T-helper 9 cell (primary cell): Measurements from ENCODE around the gene CFAP100.

ENCODE experiments used
- DNase-seq: peaks from one replicate; pipeline ENCODE4 v3.0.0-alpha.2; 2020

Gene CFAP100

DNA sequence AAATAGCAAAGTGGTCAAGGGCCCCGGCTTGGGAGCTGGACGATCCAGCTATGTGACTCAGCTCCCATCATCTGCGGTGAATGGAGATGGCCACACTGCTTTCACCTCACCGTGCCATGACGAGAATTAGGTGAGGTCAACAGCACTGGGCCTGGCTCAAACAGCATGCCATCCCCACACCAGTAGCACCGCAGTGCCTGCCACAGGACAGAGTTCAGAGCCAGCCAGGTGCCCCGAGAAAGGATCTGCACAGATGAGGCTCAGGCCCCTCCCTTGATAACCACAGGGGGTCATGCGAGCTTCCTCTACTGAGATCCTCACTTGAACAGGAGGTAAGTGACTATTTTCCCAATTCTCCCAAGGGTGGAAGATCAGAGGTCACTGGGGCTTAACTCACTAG, 51.6 kb downstream of the CFAP100 start:
- DNase-seq: no peak

DNA sequence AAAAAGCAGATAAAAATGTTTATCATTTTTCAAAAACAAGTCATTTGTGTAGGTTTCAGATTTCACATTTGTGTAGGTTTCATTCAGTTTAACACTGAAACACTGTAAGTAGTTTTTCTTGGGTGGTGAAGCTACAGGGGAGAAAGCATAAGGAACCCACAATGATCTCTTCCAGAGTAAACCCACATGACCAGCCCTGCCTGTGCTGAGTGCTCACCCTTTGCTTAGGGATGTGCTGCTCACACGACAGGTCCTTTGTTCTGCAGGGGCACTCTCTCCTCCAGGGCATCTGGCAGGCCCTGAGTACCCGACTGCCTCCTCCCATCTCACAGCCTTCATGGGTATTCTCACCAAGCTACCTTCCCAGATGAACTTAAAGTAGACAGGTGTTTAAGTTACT, 52.1 kb downstream of the CFAP100 start:
- DNase-seq: no peak

DNA sequence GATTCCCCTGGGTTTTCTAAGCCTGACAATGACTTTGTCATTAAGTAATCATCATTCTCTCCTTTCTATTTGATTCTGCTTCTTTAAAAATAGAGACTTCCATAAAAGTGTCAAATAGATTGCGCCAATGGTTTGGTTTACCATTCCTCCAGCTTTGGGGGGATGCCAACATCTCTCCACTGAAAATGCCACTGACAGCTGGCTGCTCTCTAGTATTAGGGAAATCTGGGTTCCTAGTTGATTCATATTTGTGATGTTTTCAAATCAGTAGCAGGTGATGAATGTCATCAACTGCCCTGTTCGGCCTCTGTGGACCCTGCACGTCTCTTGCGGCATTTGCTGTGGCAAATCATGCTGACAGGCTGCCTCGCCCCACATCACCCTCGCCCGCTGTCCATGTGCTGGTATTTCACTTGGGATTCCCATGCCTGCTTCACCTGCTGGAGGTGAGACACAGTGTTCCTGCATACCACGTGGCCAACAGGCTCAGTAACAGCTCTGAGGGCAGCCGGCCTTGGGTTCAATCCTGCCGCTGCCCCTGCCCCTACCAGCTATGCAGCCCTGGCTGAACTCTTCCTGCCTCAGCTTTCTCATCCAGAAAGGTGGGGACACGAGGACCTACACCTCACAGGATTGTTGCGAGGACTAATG, 52.9 kb downstream of the CFAP100 start:
- no peak for DNase-seq

DNA sequence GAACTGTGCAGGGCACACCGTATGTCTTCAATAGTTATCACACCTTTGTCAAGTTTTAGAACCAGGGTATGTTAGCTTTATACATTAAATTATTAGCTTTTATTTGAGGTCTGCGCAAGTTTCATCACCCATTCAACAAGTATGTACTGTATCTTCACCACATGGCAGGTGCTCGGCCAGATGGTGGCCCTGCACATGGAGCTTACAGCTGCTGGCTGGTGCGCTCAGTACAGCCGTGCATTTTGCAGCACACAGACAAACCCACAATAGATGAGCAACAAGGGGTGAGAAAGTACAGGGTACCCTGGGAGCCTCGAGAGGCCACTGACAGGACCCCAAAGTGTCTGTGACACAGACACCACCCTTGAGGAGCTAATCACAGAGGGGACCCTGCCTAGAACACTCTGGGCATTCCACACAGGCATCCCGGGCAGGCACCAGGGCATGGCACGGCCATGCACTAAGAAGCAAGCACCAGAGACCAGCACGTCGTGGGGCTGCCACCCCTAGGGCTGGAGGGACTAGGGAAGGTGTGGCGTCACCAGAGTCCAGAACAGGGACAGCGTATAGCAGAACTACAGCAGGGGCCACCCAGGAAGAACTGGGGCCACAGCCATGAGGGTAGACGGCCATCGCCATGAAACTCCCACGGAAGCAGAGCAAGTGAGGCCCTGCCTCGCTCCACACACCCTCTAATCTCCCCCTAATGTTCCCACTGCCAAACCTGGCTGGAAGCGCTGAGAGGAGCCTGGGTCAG, 53.6 kb downstream of the CFAP100 start:
- DNase-seq: no peak

DNA sequence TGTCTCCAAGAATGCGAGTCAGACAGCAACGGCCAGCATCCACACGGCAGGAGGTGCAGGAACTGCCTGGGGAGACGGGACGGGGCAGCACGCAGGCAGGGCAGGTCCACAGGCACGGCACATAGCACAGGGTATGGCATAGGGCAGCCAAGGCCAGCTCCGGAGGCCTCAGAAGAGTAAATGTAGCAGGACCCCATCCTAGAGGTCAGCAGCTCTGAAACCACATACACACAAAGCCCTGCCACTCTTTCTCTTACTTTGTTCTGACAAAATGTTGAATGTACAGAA, 54.1 kb downstream of the CFAP100 start:
- no peak for DNase-seq

DNA sequence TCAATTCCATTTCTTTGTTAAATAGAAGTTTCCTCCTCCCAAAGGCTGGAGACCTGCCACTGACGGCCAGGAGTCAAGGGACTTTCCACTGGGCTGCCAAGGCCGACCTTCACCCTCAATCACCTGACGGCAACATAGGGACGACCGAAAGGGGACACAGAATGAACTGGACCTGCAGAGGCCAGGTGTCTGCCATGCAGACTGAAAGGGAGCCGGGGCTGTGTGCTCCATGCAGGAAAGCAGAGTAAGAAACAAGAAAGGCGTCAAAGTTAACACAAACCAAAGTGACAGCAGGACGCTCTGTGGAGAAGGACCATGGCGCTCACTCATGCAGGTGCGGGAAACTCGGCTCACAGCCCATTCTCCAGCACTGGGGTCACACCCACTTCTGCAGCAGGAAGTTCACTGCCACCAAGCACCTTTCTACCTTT, 54.9 kb downstream of the CFAP100 start:
- no peak for DNase-seq

DNA sequence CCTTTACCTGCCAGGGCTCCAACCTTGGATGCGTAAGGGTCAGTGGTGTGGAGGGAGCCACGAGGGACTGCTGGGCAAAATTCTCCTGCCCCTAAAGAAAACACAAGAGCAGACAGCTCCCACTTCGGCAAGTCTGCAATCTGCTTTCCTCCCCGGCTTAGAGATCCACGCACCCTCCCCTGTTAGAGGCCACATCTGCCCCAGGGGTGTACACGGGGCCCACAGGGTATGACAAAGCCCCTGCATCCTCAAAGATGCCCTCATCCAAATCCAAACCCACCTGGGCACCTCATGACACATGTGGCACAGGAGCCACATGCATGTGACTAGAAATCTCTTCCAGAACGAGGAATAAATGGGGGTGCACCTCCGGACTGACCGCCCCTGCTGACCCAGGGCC, 55.5 kb downstream of the CFAP100 start:
- DNase-seq: no peak

DNA sequence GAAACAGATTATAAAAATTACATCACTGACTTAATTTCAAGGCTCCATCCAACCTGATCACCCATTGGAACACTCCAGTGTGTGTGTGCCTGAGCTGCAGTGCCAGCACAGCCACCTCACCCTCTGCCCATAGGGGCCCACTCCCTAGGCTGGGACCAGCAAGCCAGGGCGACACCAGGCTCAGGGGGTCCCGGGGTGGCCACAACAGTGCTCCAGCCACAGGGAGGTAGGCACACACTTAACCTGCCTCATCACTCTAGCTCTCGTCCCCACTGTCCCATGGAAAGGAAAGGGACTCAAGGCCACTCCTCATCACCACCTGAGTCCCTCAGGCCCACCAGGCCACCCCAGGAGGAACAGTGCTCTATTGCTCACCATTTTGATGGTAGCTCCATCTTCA, 56.0 kb downstream of the CFAP100 start:
- DNase-seq: no peak

DNA sequence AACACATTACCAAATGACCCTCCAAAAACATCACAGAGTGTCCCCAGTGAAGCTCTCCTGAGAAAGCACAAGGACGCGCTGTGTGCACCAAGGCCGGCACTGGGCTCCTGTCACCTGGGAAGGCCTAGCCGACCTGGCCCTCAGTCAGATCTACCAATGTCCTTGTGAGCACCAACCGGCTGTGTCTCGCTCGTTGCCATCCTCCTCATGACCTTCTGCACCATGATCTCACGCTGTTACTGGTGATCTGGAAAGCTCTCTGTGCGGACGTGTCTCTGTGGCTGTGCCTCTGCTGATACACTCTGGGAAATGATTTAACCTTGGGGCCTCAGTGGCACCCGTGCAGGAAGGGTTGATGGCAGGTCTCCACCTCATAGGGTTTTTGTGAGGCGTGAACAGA, 56.8 kb downstream of the CFAP100 start:
- DNase-seq: no peak

DNA sequence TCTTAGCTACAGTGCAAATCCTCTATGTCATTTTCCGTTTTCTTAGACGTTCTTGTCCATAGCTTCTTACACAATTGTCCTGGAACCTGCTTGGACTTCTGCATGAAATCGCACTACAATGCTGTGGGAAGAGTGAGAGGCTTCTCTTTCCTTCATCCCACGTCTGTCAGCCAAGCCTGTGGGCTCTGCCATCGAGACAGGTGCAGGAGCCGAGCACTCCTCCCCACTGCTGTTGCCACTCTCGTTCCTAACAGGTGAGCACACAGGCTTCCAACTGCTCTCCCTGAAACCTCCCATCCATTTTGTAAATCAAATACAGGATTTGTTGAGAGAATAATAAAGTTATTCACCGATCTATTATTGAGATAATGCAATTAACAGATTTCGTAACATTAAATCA, 57.5 kb downstream of the CFAP100 start:
- DNase-seq: no peak

DNA sequence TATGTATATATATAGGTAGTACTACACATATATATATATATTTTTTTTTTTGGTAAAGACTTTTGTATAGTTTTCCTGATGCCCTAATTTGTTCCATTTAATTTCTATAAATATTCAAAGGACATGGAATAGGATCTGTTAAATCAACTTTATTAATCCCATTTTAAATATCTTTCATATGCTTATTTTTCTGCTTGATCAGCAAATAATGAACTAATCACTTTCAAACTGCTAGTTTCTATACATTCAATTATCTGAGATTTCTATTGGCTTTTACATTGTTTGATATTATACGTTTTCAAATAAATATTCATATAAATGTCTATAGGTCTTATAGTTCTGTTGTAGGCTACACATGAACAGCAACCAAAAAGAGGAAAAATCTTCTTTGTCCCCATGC, 59.3 kb downstream of the CFAP100 start:
- DNase-seq: no peak

DNA sequence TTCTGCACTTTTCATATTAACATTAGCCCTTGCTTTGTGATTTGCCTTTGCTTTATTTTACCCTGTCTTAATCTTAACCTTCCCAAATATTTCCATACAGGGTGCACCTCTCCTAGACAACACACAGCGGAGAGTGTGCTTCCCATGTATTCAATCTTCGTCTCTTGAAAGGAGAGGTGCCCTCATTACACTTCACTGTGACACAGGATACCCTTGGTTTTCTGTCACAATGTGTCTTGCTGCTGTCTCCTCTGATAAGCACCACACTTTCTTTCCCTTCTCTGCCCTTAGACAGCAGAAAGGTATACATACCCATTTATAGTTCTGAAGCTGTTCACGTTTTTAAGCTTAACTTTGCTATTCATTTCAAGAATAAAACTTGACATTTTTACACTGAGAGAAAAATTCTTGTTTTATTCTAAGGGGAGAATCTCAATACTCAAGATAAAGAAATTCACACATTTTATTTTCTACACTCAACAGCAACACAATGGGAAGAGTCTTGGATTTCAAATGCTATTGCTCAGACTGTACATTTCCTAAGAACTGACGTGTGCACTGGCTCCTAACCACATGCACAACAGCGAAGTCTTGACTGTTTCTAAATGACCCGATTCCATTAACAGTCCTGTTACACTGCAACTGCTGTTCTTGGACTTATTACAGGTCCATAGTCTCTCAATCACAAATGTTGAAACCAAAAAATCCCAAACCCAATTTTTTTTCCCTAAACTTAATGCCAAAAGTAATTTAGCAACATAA, 59.9 kb downstream of the CFAP100 start:
- no peak for DNase-seq

DNA sequence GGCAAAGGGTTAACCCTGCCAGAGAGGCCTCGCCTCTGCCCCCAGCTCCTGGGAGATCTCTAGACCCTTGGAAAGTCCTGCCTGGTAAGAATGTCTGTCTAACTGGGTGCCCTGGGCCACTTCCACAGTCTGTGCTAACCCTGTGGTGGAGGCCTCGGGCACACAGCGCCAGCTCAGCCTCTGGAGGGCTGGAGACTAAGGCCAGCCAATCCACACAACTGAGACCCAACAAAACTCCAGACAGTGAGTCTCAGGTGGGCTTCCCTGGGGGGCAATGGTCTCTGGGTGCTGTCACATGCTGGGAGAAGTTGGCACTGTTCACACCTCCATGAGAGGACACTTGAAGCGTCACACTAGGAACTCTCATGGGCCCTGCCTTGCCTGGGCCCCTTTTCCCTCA, 61.5 kb downstream of the CFAP100 start:
- DNase-seq: no peak

DNA sequence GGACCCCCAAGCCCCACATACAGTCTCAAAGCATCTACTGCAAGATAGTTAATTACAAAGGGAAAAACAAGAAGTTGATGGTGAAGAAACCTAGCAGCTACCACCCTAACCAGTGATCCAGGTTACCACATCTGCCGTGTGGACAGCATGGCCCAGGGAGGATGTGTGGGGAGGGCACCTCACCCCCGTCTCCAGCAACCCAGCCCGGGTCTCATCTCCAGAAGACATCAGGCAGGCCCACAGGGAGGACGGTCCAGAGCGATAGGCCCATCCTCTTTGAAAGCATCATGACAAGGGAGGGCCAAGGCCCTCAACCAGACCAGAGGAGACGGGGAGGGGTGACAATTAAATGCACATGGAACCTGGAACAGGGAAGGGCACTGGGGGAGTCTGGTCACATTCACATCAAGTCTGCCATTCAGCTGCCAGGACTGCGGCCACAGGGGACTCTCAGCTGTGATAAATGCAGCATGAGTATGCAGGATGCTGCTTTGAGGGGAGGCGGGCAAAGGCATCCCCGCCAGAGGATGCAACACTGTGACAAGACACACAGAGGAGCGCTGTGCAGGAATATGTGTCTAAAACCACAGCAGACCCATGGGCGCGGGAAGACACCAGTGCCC, 62.2 kb downstream of the CFAP100 start:
- no peak for DNase-seq

DNA sequence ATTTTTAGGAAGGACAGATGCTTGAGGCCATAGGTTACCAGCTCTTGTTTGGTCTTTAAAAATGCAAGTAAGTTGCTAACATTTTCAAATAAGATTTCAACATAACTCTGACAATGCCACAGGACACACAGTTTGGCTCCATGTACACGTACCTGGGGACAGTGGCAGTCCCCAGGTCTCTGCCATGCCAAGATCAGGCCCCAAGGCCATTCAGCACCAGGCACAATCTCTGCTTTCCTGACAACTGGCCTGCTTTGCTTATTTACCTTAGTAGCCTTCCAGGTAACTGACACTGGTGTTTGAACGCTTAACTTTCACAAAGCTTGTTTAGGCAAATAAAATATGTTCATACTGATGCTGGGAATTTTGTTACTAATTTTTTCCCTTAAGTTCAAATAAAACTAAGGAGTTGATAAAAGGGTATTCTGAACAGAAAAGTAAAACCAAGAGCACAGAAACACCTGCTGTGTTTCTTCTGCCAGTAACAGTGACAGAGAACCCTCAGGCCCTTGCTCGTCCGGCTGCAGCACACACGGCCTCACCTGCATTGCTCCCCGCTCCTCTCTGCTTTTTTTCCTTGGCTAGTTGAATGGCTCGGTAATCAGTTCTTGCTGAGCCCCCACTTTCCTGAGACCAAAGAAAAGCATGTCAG, 64.5 kb downstream of the CFAP100 start:
- no peak for DNase-seq

DNA sequence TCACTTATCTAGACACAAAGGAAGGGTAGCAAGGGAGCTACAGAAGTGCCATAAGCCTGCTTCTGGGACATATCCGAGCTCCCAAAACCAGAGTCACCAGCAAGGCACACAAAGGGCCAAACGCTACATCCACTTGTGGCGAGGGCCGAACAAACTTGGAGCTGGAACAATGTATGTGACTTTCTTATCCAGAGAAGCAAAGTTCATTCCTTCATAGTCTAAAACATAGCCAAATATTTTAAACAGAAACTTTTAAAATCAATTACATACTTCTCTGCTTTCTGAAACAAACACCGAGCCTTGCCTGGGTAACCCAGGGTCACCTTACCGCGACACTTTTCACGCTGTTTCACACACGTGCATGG, 65.0 kb downstream of the CFAP100 start:
- DNase-seq: no peak

DNA sequence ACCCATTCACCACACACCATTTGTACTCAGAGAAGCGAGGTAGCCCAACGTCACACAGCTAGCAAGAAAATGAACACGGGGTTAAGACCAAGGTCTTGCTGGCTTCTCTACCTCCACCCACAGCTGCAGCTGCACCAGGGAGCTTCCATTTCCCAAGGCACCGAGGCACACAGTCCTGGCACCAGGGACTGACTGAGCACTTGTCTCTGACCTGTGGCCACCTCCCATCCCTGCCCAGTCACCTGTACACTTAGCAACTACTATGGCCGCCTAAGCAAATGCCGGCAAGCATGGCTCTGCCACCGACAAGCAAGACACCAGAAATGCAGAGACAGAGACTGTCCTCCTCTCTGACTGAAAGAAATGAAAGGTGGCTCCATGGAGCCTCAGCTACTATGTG, 65.7 kb downstream of the CFAP100 start:
- DNase-seq: no peak

DNA sequence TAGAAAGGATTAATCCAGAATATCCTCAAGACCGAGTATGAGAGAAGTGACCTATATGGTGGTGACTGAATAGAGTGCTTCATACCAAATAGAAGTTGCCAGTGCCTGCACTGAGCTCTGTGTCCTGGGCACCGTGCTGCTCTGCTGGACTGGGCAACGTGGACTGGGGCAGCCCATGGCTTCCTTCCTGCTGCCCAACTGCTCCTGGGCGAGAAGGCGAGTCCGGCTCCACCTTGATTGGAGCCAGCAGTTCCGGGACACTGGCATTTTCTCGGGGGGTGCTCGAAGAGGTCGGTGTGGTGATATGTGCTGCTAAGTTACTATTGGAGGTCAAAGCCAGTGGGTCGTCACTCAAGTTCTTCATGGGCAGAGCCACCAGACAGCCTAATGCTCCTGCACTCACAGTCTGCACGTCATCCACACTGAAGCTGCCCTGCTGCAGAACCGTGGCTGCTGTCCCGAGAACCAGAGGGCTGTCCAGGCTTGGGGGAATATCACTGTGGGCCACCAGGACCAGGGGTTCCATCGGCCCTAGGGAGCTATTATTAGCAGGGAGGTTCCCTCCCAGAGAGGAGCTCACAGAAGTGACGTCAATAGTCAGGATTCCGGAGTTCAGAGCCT, 66.9 kb downstream of the CFAP100 start:
- no peak for DNase-seq

DNA sequence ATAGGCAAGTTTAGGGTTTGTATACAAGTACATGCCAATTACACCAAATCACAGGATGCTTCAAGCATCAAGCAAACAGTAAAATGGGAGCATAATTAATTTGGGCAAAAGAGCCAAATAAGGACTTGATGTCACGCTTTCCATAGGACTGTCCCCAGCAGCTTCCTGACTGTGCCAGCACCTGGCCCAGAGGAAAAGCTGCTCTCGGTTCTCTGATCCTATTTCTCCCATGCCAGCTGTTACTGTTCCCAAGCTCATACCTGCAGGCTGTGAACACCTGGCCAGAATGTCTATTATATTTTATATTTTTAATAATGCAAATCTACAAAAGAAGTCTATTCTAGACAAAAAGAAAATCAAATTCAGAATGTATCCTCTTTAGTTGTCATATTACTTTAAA, 68.8 kb downstream of the CFAP100 start:
- no peak for DNase-seq

DNA sequence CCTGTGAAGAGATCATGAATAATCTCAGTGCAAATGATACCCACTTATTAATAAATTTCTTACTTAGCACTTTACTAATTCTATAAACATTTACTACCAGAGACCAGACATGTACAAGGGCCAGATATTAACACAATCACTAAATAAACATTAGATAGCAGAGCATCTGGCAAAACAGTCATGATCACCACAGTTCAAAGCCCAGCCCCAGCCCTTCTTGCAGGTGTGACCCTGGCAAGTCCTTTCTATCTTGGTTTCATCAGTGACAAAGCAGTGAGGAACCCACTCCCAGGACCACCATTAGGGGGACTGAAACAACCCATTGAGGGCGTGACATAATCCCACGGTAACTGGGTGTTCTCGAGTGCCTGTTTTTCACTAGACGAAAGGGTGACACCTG, 69.4 kb downstream of the CFAP100 start:
- DNase-seq: no peak

DNA sequence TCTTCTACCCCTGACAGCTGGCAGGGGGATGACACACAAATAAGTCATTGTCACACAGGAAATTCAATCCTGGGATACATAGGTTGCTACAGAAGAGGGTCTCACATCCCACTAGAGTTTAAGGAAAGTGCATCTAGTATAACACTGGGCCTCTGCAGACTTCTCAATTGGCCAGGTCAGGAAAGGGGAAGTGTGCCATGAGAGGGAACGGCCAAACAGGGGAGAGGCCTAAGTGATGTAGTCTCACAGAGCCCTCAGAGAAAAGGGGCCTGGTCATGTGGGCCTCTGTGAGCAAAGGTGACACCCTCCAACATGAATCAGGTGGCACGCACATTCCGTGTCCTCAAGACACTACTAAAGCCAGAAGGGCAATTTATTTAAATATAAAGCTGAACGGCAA, 69.8 kb downstream of the CFAP100 start:
- no peak for DNase-seq

DNA sequence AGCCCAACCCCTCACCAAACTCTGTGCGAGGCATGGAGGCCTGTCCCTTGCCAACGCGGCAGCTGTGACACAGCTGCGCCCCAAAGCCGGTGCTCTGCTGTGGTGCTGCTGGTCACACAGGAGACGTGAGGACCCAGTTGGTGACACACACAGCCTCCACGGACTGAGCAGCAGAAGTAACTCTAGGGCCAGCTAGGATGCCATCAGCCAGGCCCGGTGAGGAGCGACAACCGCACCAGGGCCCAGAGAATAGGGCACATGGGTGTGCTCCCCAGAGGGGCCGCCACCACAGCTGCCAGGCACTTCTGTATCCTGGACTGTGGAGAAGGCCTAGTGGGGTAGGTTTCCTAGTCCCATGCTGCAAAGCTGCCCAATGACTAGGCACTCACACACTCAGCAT, 70.3 kb downstream of the CFAP100 start:
- DNase-seq: no peak
